Kidney tubule cell (primary cell): ENCODE measurements around the gene MEF2C.
A peak's percentile ranks its signal among the peaks of the same experiment; 100 is the strongest.

Experiments used
- DNase-seq: peaks from one replicate; pipeline ENCODE4 v3.0.0-alpha.2; 2018; ENCODE audit warnings: low spot score

MEF2C gene

DNA sequence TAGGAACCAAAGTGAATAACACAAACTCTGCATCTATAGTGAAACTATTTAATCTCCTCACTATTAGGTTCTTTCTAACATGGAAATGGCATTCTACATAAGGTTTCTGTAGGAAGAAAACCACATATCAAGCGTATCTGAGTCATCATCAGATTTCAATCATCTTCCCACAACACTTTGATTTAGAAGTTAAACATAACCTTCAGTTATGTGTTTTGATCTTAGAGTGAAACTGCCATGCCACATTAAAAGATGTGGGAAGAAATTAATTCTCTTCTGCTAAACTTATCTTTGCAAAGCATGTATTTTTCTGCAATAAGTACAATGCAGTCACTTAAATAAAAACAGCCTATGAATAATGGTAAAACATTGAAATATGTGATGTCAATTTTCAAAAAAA, 55.0 kb downstream of the MEF2C start:
- DNase-seq, result no peak

DNA sequence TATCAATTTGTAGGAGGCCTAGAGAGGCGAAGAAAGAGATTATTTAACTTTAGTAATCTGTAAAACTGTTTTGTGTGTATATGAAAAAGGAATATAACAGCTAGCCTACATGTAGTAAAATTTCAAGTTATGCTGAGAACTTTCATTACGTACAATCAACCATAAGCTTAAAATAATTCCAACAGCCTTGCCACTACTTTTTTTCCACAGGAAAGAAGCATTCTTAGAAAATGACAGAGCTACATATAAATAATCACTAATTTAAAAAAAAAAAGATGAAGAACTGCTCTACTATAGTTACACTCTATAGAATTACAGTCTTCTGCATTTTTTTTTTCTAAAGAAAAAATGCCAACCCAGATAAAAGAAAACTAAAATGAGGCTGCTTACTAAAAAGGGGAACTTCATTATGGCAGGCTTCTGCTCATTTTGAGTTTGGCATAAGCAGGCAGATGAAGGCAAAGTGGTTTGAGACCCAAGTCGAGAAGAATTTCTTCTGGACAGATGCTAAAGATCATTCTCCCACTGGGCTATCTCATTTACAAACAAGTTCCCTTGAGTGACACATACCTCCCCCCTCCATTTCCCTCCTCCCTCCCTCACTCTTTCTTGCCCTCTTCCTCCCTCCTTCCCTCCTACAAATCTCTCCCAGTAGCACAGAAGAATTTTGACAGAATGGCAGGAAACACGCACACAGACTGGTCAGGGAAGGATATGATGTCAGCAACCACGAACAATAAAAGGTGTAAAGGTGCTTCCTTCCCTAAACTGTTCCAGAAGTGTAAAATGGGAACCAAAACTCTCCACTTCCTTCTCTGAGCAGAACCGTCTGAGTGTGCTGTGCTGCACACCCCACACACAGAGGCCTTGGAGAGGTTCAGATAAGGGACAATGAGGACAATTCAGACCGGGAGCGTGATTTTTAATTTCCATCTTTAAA, 56.1 kb downstream of the MEF2C start:
- DNase-seq, result peak; percentile 79

DNA sequence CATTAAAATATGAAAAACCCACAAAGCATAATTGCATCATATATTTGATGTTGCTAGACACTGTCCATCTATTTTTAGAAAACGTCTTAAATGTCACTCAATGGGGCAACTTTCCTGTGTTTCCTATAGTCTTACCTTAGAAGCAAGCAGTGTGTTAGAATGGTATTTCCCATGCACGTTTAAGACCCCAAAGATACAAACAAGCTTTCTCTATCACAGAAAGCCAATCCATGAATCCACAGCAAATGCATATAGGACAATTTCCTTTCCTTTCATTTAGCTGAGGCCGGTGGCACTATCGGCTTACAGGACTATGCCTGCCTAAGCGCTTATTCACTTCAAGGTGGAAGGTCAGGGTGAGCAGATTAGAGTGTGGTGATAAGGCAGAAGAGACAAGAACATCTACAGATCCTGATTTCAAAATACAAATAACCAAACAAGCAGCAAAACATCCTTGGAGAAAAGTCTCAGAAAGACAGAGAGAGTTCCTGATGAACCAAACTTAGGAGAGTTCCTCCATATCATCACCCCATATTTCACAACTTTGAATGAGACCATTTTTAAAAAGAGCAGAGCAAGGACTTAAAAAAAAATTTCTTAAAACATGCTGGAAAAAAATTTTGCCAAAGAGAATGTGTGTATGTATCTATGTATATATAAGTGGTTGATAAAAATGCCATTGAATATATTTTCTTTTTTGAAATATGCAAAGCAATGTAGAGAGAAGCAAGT, 57.2 kb downstream of the MEF2C start:
- no peak for DNase-seq

DNA sequence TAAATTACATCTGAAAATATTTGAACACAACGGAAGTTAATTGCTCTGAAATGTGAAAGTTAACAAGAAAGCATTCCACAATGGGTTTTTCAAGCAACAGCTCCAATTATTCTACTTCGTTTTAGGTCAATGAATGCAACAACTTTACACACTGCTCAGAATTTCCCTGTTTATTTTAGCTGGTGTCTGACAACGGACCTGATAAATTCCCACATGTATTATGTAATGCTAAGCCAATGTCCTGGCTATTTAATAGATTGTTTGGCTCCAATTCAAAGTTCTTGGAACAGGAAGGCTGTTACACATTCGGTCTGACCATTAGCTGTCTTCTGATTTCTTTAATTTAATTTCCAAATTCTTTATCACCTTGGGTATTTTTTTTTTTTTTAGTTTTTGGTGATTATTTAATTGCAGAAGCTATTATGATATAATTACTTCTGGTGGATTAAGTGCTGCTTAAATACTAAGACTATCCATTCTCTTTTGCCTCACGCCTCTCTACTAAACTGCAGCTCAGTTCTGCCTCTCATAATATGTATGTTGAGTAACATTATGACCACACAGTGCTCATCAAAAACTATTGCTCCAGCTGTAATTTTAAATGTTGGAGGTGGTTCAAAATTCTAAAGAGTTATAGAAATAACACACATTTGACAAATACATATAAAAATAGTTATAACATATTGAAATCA, 57.9 kb downstream of the MEF2C start:
- peak; percentile 59 for DNase-seq

- DNase-seq, result no peak
Observed at GRCh38 chr5:88824141-88824540, 58.8 kb downstream of the MEF2C start.

DNA sequence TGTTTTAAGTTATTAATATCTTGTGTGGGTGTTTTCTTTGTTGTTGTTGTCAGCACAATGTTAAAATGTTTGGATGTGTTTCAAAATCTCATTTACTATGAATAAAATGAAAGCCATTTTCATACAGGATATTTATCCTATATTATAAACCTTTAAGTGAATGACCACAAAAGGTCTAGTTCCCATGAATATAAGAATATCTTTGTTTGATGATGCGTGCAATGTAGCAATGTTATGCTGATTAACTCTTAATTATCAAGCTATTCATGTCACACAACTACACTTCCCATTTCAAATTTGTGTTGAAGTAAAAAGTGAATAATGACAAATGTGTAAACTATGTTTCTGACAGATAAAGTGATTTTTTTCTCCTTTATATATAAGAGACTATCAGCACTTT, 59.8 kb downstream of the MEF2C start:
- no peak for DNase-seq

- no peak for DNase-seq
Observed at GRCh38 chr5:88821161-88821560, 61.8 kb downstream of the MEF2C start.

DNA sequence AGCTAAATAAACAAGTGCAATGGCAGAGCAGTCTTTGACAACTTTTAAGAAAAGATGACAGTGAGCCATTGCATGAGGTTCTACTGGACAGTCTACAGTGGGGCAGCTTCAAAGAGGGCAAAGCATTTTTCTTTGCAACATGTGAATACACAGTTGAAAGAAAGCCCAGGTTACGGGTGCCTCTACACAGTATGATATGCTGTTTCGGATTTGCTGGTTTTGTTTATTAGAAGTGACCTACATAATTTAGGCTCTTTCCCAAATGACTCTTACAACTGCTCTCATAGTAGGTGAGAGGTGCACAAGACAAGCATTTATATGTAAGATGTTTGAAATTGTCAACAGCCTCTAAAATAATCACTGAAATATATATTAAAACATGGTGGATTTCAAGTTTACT, 62.4 kb downstream of the MEF2C start:
- no peak for DNase-seq

- peak; percentile 53 for DNase-seq
Observed at GRCh38 chr5:88819301-88819999, 63.5 kb downstream of the MEF2C start.

- no peak for DNase-seq
Observed at GRCh38 chr5:88818296-88818695, 64.7 kb downstream of the MEF2C start.

DNA sequence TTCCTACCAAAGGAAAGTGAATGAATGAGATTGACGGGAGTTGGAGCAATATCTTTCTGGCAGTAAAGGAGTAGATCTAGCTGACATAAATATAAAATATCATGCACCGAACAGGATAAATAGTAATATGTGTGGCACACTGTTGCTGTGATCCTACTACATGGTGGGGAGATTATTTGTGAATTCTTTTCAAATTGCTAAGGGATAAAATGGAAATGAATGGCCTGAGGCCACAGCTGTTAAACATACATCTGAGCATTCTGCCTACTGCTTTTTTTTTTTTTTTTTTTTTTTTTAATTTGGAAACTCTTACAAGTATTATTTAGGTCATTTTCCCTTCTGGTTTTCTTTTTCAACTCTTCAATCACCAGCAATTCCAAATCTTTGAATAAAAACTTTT, 66.8 kb downstream of the MEF2C start:
- DNase-seq, result no peak

- DNase-seq, result no peak
Observed at GRCh38 chr5:88815050-88815789, 67.8 kb downstream of the MEF2C start.

DNA sequence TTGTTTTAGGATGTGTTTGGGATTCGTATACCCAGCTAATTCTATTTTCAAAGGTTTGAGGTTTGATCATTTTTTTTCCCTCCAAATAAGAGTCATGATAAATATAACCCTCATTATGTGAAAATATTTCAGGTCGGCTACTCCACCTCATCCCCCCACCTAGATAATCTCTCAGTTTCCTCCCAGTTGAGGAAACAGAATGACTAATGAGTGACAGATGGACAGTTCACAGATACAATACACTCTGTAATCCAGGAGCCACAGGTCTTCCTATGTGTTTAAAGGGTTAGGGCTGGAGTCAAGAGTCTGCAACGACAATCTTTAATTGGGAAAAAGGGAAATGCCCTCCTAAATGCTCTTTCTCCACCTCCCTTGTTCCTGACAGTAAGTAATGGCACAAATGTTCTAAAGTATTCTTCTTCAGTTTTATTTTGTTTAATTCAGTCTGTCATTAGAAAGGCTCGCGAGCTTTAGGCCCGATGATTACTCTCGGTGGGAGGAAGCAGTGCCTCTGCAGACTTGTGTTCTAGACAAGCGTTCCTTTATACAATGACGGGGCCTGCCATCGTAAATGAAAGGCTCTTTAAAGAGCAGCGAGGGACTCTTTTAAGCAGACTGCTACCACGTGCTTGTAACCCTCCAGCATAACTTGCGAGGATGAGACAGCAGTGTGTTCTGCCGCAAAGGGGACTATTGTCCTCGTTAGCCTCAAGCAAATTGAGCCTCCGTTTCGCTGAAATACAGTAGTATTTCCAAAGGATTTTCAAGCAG, 69.0 kb downstream of the MEF2C start:
- DNase-seq, result no peak

GRCh38 chr5:88813244-88813643, 69.7 kb downstream of the MEF2C start:
- DNase-seq, result no peak

- DNase-seq, result no peak
Observed at GRCh38 chr5:88808153-88808552, 74.8 kb downstream of the MEF2C start.

GRCh38 chr5:88807327-88807726, 75.7 kb downstream of the MEF2C start:
- no peak for DNase-seq

DNA sequence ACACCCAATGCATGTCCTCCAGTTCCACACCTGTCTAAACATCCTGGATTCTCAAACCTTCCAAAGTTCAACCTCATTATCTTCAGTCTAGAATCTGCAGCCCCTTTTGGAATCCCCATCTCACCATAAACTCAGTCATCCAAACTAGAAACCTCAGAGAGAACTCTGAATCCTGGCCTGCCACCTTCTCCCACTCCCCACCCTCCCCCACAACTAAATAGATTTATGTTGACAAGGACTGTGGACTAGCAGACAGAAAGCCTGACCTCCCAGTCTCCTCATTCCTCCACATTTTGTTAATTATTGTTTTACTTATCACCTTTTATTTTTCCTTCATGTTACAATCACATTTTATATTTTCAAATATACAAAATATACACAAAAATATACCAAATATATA, 76.6 kb downstream of the MEF2C start:
- no peak for DNase-seq

- no peak for DNase-seq
Observed at GRCh38 chr5:88805151-88805784, 77.7 kb downstream of the MEF2C start.

DNA sequence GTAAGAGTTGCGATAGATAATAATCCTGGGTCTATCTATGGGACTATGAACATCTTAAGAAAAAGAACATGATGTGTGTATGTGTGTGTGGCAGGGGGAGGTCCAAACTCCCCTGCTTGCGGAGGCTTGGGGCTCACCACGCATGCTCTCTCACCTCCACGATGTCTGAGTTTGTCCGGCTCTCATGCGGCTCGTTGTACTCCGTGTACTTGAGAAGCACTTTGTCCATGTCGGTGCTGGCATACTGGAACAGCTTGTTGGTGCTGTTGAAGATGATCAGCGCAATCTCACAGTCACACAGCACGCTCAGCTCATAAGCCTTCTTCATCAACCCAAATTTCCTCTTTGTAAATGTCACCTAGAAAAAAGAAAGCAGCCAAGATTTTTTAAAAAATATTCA, 78.5 kb downstream of the MEF2C start:
- DNase-seq, result no peak

GRCh38 chr5:88803309-88803708, 79.7 kb downstream of the MEF2C start:
- DNase-seq, result no peak
